Stomach (tissue), 9 donors: ENCODE data around the gene KCNJ4. TPM values are rescaled to one million over a fixed set of nuclear protein-coding genes. Genes with fewer than 3 reads are reported as not detected.

Source experiments
- DNase-seq, 2 donors: peaks; one replicate each; pipeline versions ENCODE4 v3.0.0 to v3.0.0-alpha.2; 2013 to 2019
- H3K27ac ChIP-seq, 5 donors: fragments of 200-600 bp in 4 of 5; sonication (generic) in 4 of 5; one replicate each; pipeline ENCODE4 v1.5.1; 2013 to 2019; ENCODE audit warnings: mild to moderate bottlenecking in 1 of 5, moderate library complexity in 1 of 5
- H3K27me3 ChIP-seq, 3 donors: fragments of 200-600 bp; sonication (generic); one replicate each; pipeline ENCODE4 v1.5.1; 2017 to 2019; ENCODE audit warnings: mixed run types in 1 of 3
- H3K36me3 ChIP-seq, 4 donors: fragments of 200-600 bp; sonication (generic); 1 replicate in 3 of 4; 2 replicates in 1 of 4; pipeline ENCODE4 v1.5.1; 2016 to 2019
- H3K4me1 ChIP-seq, 4 donors: fragments of 200-600 bp; sonication (generic); one replicate each; pipeline ENCODE4 v1.5.1; 2016 to 2019
- H3K4me3 ChIP-seq, 4 donors: fragments of 200-600 bp; sonication (generic) in 3 of 4; one replicate each; pipeline ENCODE4 v1.5.1; 2016 to 2019; ENCODE audit warnings: mild to moderate bottlenecking in 1 of 4
- H3K9me3 ChIP-seq, 4 donors: fragments of 200-600 bp; sonication (generic); one replicate each; pipeline ENCODE4 v1.5.1; 2016 to 2019
- EP300 ChIP-seq: sonication (generic); formaldehyde crosslinking; IDR thresholded peaks from one replicate; pipeline ENCODE4 v1.6.1; 2017; ENCODE audit warnings: antibody characterized with exemption
- POLR2A ChIP-seq, 4 donors: fragments of 450-650 bp; IDR thresholded peaks; one replicate each; pipeline ENCODE4 v1.6.1; 2016; ENCODE audit warnings: antibody characterized with exemption in 4 of 4, control low read depth in 2 of 4, mild to moderate bottlenecking in 1 of 4, moderate library complexity in 1 of 4
- POLR2AphosphoS5 ChIP-seq, 3 donors: sonication (generic); formaldehyde crosslinking; IDR thresholded peaks; one replicate each; pipeline ENCODE4 v1.6.1; 2016; ENCODE audit warnings: antibody characterized with exemption in 3 of 3
- WGBS, 5 donors: extraction: QIAGEN DNeasy Blood & Tissue Kit in 3 of 5; methylation state at CpG; one replicate each; pipeline versions ENCODE4 v1.1.5 to v1.1.7; 2013 to 2018; 5-methylcytosine and 5-hydroxymethylcytosine counted together
- intact Hi-C: fragments of 100-400 bp; cut with DNase I; formaldehyde crosslinking; loops from one replicate; pipeline ENCODE4 v1.15.1; 2023; ENCODE audit warnings: low total_unique reads
- polyA plus RNA-seq, 3 donors: library from polyadenylated mRNA; stranded (reverse); fragments of 200-250 nt; gene quantifications; one replicate each; pipeline ENCODE4 v1.2.3, GENCODE V29; 2013
- total RNA-seq, 5 donors: library from RNA; depleted of rRNA; stranded (reverse); fragments of >200 nt; gene quantifications; one replicate each; pipeline versions ENCODE4 v1.1.0 to v1.2.3, GENCODE V29; 2014 to 2016
- TF ChIP-seq, protein P1 (sequence below), 7 experiments: fragments of 450-650 bp in 4 of 7; fragments of 200-600 bp in 3 of 7; sonication (generic) in 3 of 7; IDR thresholded peaks; one replicate each; pipeline ENCODE4 v1.5.1; 2016 to 2019; ENCODE audit warnings: antibody characterized with exemption in 7 of 7, control low read depth in 2 of 7, mild to moderate bottlenecking in 1 of 7
- donor health status: healthy with polysubstance abuse.
- donor health status: Bipolar disorder and iron deficiency.
- donor health status: healthy.

The KCNJ4 gene
- total and polyA plus RNA-seq, 8 donors = not detected

DNA sequence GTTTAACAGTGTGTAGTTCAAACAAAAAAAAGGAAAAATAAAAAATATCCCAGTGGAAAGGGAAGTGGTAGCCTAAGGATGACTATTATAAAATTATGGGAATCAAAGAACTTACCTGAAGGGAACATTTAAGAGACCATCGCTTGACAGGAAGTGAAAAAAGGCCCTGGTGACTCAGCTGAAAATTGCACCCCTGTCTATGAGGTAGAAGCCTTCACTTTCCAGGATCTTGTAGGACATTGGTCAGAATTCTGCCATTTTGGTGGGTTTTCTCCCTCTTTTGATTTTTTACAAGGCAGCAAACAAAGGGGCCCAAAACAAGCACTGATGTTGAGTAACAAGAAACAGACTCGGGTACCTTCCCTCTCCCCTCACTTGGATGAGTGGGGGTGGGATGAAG lies 35.5 kb upstream of the KCNJ4 start:
- no peaks in the 10 kb centered on the region for H3K27me3 ChIP-seq
- intact Hi-C loops = no loop called here
- WGBS, 5 donors = 59 to 75% (median 64%) methylated on average over 2 of the region's 2 CpGs
- peak overlapping the region in 4 of 5 donors; percentile 48 to 72 (median 65) for H3K27ac ChIP-seq
- H3K4me3 ChIP-seq = no peak overlapping the region
- TF ChIP-seq POLR2AphosphoS5 (IDR thresholded peaks at IDR 0.05) (no peak), EP300 (no peak), POLR2A (IDR thresholded peaks at IDR 0.05) (no peak)
- TF ChIP-seq, protein P1, sequence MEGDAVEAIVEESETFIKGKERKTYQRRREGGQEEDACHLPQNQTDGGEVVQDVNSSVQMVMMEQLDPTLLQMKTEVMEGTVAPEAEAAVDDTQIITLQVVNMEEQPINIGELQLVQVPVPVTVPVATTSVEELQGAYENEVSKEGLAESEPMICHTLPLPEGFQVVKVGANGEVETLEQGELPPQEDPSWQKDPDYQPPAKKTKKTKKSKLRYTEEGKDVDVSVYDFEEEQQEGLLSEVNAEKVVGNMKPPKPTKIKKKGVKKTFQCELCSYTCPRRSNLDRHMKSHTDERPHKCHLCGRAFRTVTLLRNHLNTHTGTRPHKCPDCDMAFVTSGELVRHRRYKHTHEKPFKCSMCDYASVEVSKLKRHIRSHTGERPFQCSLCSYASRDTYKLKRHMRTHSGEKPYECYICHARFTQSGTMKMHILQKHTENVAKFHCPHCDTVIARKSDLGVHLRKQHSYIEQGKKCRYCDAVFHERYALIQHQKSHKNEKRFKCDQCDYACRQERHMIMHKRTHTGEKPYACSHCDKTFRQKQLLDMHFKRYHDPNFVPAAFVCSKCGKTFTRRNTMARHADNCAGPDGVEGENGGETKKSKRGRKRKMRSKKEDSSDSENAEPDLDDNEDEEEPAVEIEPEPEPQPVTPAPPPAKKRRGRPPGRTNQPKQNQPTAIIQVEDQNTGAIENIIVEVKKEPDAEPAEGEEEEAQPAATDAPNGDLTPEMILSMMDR (IDR thresholded peaks at IDR 0.05) = no peak
- peaks cover 92 to 100% (median 100%) of the 10 kb centered on the region in 4 donors for H3K36me3 ChIP-seq
- H3K4me1 ChIP-seq = peaks cover 3 to 71% (median 37%) of the 10 kb centered on the region in 4 donors
- H3K9me3 ChIP-seq = no peaks in the 10 kb centered on the region
- no peak for DNase-seq

DNA sequence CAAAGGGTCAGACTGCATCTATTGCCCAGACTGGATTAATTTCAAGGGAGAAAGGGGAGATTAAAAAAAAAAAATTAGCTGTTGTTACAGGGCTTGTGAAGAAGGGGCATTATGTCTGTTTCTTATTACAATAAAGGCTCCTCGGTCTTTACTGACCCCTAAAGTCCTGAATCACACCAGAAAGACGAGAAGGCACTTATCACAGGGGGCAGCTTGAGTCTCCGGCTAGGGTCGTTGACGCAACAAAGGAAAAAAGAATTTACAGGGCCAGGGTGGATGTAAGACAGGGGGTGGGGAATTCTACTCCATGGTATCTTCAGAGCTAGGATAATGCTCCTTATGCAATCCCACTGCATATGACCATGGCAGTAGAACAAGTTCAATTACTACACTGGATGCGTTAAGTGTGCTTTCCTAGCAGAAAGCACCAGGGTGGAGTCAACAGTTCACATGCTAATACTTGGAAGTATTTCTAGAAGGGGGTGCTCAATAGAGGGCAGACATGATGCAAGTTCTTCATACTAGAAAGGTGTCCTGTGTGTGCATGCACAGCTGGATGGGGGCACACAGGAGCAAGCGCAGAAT lies 34.7 kb upstream of the KCNJ4 start:
- TF ChIP-seq, protein P1 (IDR thresholded peaks at IDR 0.05) = no peak
- peak in 1 of 3 donors; percentile 11 for TF ChIP-seq POLR2AphosphoS5 (IDR thresholded peaks at IDR 0.05)
- Histone ChIP-seq H3K9me3 (no peaks in the 10 kb centered on the region), H3K27ac (peak overlapping the region in 3 of 5 donors; percentile 48 to 72 (median 65)), H3K27me3 (no peaks in the 10 kb centered on the region), H3K36me3 (peaks cover 91 to 100% (median 100%) of the 10 kb centered on the region in 4 donors), H3K4me3 (no peak overlapping the region), H3K4me1 (peaks cover 0 to 62% (median 37%) of the 10 kb centered on the region in 4 donors)
- 79 to 85% (median 83%) methylated on average over 7 of the region's 7 CpGs for WGBS, 5 donors
- DNase-seq = no peak
- intact Hi-C loops = no loop called here

DNA sequence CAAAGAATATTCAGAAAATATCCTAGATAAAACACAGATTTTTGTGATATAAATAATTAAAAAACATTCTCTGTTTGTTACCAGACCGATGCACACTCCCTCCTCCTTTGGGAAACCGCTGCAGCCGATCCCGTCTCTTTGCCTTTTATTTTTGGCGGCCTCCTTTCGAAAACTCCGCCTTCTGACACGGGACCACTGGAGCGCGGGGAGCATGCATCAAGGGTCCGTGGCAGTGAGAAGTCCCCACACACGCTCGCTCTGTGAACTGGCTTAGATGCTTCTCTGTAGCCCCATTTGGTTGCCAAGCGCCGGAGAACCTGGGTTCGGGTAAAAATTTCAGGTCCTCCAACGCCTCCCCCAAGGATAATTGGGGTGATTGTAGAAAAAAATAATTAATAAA lies 34.1 kb upstream of the KCNJ4 start:
- H3K4me1 ChIP-seq = peaks cover 0 to 59% (median 36%) of the 10 kb centered on the region in 4 donors
- 94 to 97% (median 95%) methylated on average over 17 of the region's 17 CpGs for WGBS, 5 donors
- no peaks in the 10 kb centered on the region for H3K27me3 ChIP-seq
- H3K36me3 ChIP-seq = peaks cover 91 to 100% (median 100%) of the 10 kb centered on the region in 4 donors
- intact Hi-C loops = no loop called here
- no peak overlapping the region for H3K4me3 ChIP-seq
- TF ChIP-seq EP300 = no peak
- TF ChIP-seq, protein P1 (IDR thresholded peaks at IDR 0.05) = no peak
- TF ChIP-seq POLR2AphosphoS5 (IDR thresholded peaks at IDR 0.05) = no peak
- no peak for TF ChIP-seq POLR2A (IDR thresholded peaks at IDR 0.05)
- DNase-seq = no peak
- H3K27ac ChIP-seq = peak overlapping the region in 1 of 5 donors; percentile 65
- H3K9me3 ChIP-seq = no peaks in the 10 kb centered on the region

DNA sequence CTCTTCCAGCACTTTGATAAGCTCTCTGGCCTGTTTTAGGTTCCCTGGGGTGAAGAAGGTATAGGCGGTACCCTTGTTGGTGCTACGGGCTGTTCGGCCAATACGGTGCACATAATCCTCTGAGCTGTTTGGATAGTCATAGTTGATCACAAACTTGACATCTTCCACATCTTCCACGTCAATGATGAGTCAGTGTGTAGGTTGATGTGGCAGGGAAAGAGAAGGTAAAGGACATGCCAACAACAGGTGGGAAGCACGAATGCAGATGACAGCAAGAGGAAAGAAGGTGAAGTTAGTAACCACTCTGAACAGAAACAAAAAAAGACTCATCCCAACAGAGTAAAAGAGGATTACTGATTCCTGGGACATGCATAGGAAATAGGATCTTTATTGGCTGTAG lies 32.9 kb upstream of the KCNJ4 start:
- DNase-seq = no peak
- Histone ChIP-seq H3K4me1 (peaks cover 0 to 59% (median 30%) of the 10 kb centered on the region in 4 donors), H3K9me3 (no peaks in the 10 kb centered on the region), H3K36me3 (peaks cover 88 to 100% (median 100%) of the 10 kb centered on the region in 4 donors), H3K27me3 (no peaks in the 10 kb centered on the region), H3K4me3 (no peak overlapping the region), H3K27ac (no peak overlapping the region)
- whole genome bisulfite sequencing, 5 donors = 81 to 90% (median 87%) methylated on average over 6 of the region's 6 CpGs
- intact Hi-C loops = no loop called here
- TF ChIP-seq EP300 = no peak
- TF ChIP-seq POLR2AphosphoS5 (IDR thresholded peaks at IDR 0.05) = peak in 1 of 3 donors; percentile 27
- no peak for TF ChIP-seq POLR2A (IDR thresholded peaks at IDR 0.05)
- TF ChIP-seq, protein P1 (IDR thresholded peaks at IDR 0.05) = no peak
